Type B pancreatic cell (in vitro differentiated cells): Measurements from ENCODE around the gene RCC2. TPM values are rescaled to one million over a fixed set of nuclear protein-coding genes. Genes with fewer than 3 reads are reported as not detected.
A peak's percentile ranks its signal among the peaks of the same experiment; 100 is the strongest.
"Not testable (repeated sequence)": the region's sequence is repeated elsewhere in the genome, so short reads cannot be mapped to it uniquely, and the experiment has no call there.

Experiments
- DNase-seq: peaks from one replicate; pipeline ENCODE4 v3.0.0; 2021; ENCODE audit warnings: mixed read lengths; ENCODE audit not compliant: unreplicated experiment; ENCODE audit errors: extremely low spot score
- H3K27ac Mint-ChIP-seq: 2 replicates; pipeline ENCODE4 v1.8.0; 2021; ENCODE audit warnings: mild to moderate bottlenecking, mixed read lengths
- H3K27me3 Mint-ChIP-seq: 2 replicates; pipeline ENCODE4 v1.8.0; 2021; ENCODE audit warnings: mixed read lengths
- H3K36me3 Mint-ChIP-seq: 2 replicates; pipeline ENCODE4 v1.8.0; 2021; ENCODE audit warnings: mixed read lengths
- H3K4me1 Mint-ChIP-seq: one replicate; pipeline ENCODE4 v1.8.0; 2021; ENCODE audit warnings: mixed read lengths; ENCODE audit not compliant: unreplicated experiment
- H3K4me3 Mint-ChIP-seq: 2 replicates; pipeline ENCODE4 v1.8.0; 2021; ENCODE audit warnings: mild to moderate bottlenecking, mixed read lengths
- H3K9me3 Mint-ChIP-seq: 2 replicates; pipeline ENCODE4 v1.8.0; 2021; ENCODE audit warnings: mixed read lengths
- CTCF ChIP-seq: fragments of 200-600 bp; sonication (generic); conservative IDR thresholded peaks from 2 replicates; pipeline ENCODE4 v1.5.0; 2021; ENCODE audit warnings: antibody characterized with exemption, mild to moderate bottlenecking
- long read RNA-seq: library from polyadenylated mRNA; unstranded; transcript quantifications from one replicate; pipeline ENCODE4 v2.0.0, GENCODE V29; 2020
- total RNA-seq: library from RNA; stranded (reverse); gene quantifications from 2 replicates; pipeline ENCODE4 v1.2.1, GENCODE V29; 2021; ENCODE audit warnings: low replicate concordance

The RCC2 gene
- total RNA-seq, result 171 and 183 TPM in 2 replicates
- long read RNA-seq, partial matches to known transcripts, result 22 of 66 reads
- long read RNA-seq, other reads (novel, unspliced or antisense), result 44 of 66 reads

GRCh38 chr1:17439250-17440073 is at the start of gene RCC2:
TSS of gene RCC2 (minus strand) at chr1:17439677. CDS start at chr1:17438514, 1,163 bp downstream.
- peaks cover 44% of the 10 kb centered on the region for H3K4me1 Mint-ChIP-seq
- peaks cover 20% of the 10 kb centered on the region for H3K27me3 Mint-ChIP-seq
- peak; percentile 81 for DNase-seq
- H3K9me3 Mint-ChIP-seq, result no peaks in the 10 kb centered on the region
- peak within 1 kb of the TSS; percentile 88 for H3K4me3 Mint-ChIP-seq
- peaks cover 8% of the 10 kb centered on the region for H3K36me3 Mint-ChIP-seq
- H3K27ac Mint-ChIP-seq, result peak within 1 kb of the TSS; percentile 95
- TF ChIP-seq CTCF, result peak; percentile 47

GRCh38 chr1:17486242-17486641 is 46.8 kb upstream of the RCC2 start:
- H3K4me1 Mint-ChIP-seq, result peaks cover 19% of the 10 kb centered on the region
- H3K4me3 Mint-ChIP-seq, result no peak overlapping the region
- peaks cover 4% of the 10 kb centered on the region for H3K36me3 Mint-ChIP-seq
- no peak for TF ChIP-seq CTCF
- no peak overlapping the region for H3K27ac Mint-ChIP-seq
- peaks cover 3% of the 10 kb centered on the region for H3K9me3 Mint-ChIP-seq
- no peak for DNase-seq
- H3K27me3 Mint-ChIP-seq, result peaks cover 8% of the 10 kb centered on the region

- Mint-ChIP-seq H3K9me3 (peaks cover 3% of the 10 kb centered on the region), H3K4me3 (no peak overlapping the region), H3K27ac (no peak overlapping the region), H3K36me3 (peaks cover 4% of the 10 kb centered on the region), H3K4me1 (peaks cover 19% of the 10 kb centered on the region), H3K27me3 (peaks cover 8% of the 10 kb centered on the region)
- DNase-seq, result no peak
- peak; percentile 62 for TF ChIP-seq CTCF
Measured at GRCh38 chr1:17485281-17485680, 45.8 kb upstream of the RCC2 start.

GRCh38 chr1:17481981-17482380 is 42.5 kb upstream of the RCC2 start:
- not testable (repeated sequence) for H3K27ac Mint-ChIP-seq, DNase-seq, H3K9me3 Mint-ChIP-seq, H3K4me3 Mint-ChIP-seq, H3K27me3 Mint-ChIP-seq, H3K36me3 Mint-ChIP-seq
- H3K4me1 Mint-ChIP-seq, result peaks cover 13% of the 10 kb centered on the region

GRCh38 chr1:17480846-17481245 is 41.4 kb upstream of the RCC2 start:
- Mint-ChIP-seq H3K36me3 (peaks cover 4% of the 10 kb centered on the region), H3K4me3 (no peak overlapping the region), H3K27ac (no peak overlapping the region), H3K4me1 (peaks cover 8% of the 10 kb centered on the region), H3K27me3 (peaks cover 8% of the 10 kb centered on the region), H3K9me3 (peaks cover 7% of the 10 kb centered on the region)
- no peak for DNase-seq
- no peak for TF ChIP-seq CTCF

- Mint-ChIP-seq H3K4me1 (peaks cover 7% of the 10 kb centered on the region), H3K4me3 (no peak overlapping the region), H3K27me3 (no peaks in the 10 kb centered on the region), H3K36me3 (no peaks in the 10 kb centered on the region), H3K9me3 (peaks cover 4% of the 10 kb centered on the region), H3K27ac (peak overlapping the region; percentile 45)
- DNase-seq, result no peak
- no peak for TF ChIP-seq CTCF
Measured at GRCh38 chr1:17475752-17476151, 36.3 kb upstream of the RCC2 start.

- not testable (repeated sequence) for H3K27me3 Mint-ChIP-seq, H3K4me1 Mint-ChIP-seq, H3K36me3 Mint-ChIP-seq, H3K27ac Mint-ChIP-seq, DNase-seq, H3K4me3 Mint-ChIP-seq, H3K9me3 Mint-ChIP-seq
Measured at GRCh38 chr1:17474836-17475555, 35.5 kb upstream of the RCC2 start.
